ENCODE data around the gene NLK.

- TF ChIP-seq PKNOX1 (IDR thresholded peaks at IDR 0.05) (no peak), ARNT (IDR thresholded peaks at IDR 0.05) (no peak), FOXM1 (IDR thresholded peaks at IDR 0.05; ENCODE audit: borderline replicate concordance) (no peak), FOXK2 (IDR thresholded peaks at IDR 0.05) (no peak), BHLHE40 (IDR thresholded peaks at IDR 0.05; ENCODE audit: borderline replicate concordance) (no peak)
Observed at GRCh38 chr17:28216052-28216451, 173.6 kb downstream of the NLK start.

All from HEK293T (cell line).